ENCODE data around the gene MRGPRX2. TPM values are rescaled to one million over a fixed set of nuclear protein-coding genes. Genes with fewer than 3 reads are reported as not detected.

MRGPRX2 gene
- not detected in 2 replicates for total RNA-seq

DNA sequence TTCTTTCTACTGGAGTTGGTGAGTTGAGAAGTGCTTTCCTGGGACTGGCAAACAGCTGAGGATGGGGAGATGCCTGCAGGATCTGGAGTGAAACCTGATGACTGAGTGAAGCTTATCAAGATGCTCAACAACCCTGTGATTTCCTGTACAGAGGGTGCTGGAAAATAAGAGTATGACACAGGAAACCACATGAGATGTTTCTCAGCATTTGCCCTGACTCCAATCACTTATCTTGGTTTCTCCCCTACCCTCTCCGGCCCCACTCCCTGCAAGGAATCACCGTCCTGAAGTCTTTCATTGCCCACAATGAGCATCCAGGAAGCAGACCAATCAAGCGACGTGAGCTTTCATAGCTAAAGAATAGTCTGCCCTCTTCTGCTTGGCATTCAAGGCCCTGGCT lies at the start of gene MRGPRX2:
MRGPRX2 (minus strand) TSS at position 89 of the 400 bp plus-strand sequence. CDS start 4,315 bp downstream, outside the sequence.

Other genes with a start within 250 kb of the MRGPRX2 start
- not detected in 2 replicates for gene MRGPRX1, start 121.3 kb downstream of the MRGPRX2 start, total RNA-seq
- gene ZDHHC13, start 56.5 kb upstream of the MRGPRX2 start, total RNA-seq: 14.4 and 22.9 TPM in 2 replicates
- not detected in 2 replicates for gene CSRP3, start 141.3 kb upstream of the MRGPRX2 start, total RNA-seq
- 0.25 and 2.0 TPM in 2 replicates for gene E2F8, start 180.2 kb upstream of the MRGPRX2 start, total RNA-seq